ENCODE measurements around the gene PIP5K1A. TPM values are rescaled to one million over a fixed set of nuclear protein-coding genes. Genes with fewer than 3 reads are reported as not detected.

The PIP5K1A gene
- total RNA-seq, 4 donors from 2014 or later = 27.7 to 67.6 (median 44.1) TPM

GRCh38 chr1:151167116-151167515 is 31.2 kb upstream of the PIP5K1A start:
- intact Hi-C loops (cut with DNase I; ENCODE audit: low total_unique reads) = no loop called here
- TF ChIP-seq POLR2A (IDR thresholded peaks at IDR 0.05) = no peak
- TF ChIP-seq, protein P1, sequence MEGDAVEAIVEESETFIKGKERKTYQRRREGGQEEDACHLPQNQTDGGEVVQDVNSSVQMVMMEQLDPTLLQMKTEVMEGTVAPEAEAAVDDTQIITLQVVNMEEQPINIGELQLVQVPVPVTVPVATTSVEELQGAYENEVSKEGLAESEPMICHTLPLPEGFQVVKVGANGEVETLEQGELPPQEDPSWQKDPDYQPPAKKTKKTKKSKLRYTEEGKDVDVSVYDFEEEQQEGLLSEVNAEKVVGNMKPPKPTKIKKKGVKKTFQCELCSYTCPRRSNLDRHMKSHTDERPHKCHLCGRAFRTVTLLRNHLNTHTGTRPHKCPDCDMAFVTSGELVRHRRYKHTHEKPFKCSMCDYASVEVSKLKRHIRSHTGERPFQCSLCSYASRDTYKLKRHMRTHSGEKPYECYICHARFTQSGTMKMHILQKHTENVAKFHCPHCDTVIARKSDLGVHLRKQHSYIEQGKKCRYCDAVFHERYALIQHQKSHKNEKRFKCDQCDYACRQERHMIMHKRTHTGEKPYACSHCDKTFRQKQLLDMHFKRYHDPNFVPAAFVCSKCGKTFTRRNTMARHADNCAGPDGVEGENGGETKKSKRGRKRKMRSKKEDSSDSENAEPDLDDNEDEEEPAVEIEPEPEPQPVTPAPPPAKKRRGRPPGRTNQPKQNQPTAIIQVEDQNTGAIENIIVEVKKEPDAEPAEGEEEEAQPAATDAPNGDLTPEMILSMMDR (IDR thresholded peaks at IDR 0.05) = no peak
- no peak for DNase-seq (ENCODE audit: low spot score in 2 of 2)
- no peak overlapping the region for H3K4me3 ChIP-seq (ENCODE audit: low read depth, poor library complexity, severe bottlenecking)
- WGBS, 2 donors = 82 to 89% methylated on average over 6 of the region's 6 CpGs

DNA sequence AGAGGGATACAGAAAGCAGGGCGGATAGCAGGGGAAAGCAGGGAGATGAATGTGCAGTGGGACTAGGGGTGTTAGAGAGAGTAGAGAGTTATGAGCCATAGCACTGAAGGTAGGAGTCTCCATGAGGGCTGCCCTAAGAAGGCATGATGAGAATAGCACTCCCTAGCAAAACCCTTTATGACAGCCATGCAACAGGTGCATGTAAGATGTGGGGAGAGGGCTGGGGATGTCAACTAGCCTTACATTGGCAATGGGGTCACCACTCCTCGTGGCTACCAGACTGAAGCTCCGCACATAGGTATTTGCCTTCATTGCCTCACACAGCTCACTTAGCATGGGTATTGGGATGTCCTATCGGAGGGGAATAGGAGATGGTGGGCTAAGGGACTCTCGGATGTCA is 27.2 kb upstream of the PIP5K1A start:
- intact Hi-C loops (cut with DNase I; ENCODE audit: low total_unique reads) = no loop called here
- H3K4me3 ChIP-seq (ENCODE audit: low read depth, poor library complexity, severe bottlenecking) = no peak overlapping the region
- 82 to 85% methylated on average over 5 of the region's 5 CpGs for WGBS, 2 donors
- TF ChIP-seq POLR2A (IDR thresholded peaks at IDR 0.05) = no peak
- TF ChIP-seq, protein P1 (IDR thresholded peaks at IDR 0.05) = no peak
- DNase-seq (ENCODE audit: low spot score in 2 of 2) = no peak

- 43 to 45% methylated on average over 6 of the region's 6 CpGs for WGBS, 2 donors
- no peak for DNase-seq (ENCODE audit: low spot score in 2 of 2)
- intact Hi-C loops (cut with DNase I; ENCODE audit: low total_unique reads) = no loop called here
- TF ChIP-seq, protein P1 (IDR thresholded peaks at IDR 0.05) = no peak
- no peak overlapping the region for H3K4me3 ChIP-seq (ENCODE audit: low read depth, poor library complexity, severe bottlenecking)
Measured at GRCh38 chr1:151175041-151175741, 23.2 kb upstream of the PIP5K1A start.

- no peak within 1 kb of the TSS for H3K4me3 ChIP-seq (ENCODE audit: low read depth, poor library complexity, severe bottlenecking)
- TF ChIP-seq POLR2A (IDR thresholded peaks at IDR 0.05) = no peak
- TF ChIP-seq, protein P1 (IDR thresholded peaks at IDR 0.05) = no peak
- WGBS, 2 donors = 48 to 52% methylated on average over 4 of the region's 4 CpGs
- no peak for DNase-seq (ENCODE audit: low spot score in 2 of 2)
- intact Hi-C loops (cut with DNase I; ENCODE audit: low total_unique reads) = no loop called here
Measured at GRCh38 chr1:151175863-151176262, 22.5 kb upstream of the PIP5K1A start, which contains the start of gene TMOD4. TMOD4 (minus strand) TSS chr1:151175981; CDS start chr1:151174875, 1,106 bp downstream.

DNA sequence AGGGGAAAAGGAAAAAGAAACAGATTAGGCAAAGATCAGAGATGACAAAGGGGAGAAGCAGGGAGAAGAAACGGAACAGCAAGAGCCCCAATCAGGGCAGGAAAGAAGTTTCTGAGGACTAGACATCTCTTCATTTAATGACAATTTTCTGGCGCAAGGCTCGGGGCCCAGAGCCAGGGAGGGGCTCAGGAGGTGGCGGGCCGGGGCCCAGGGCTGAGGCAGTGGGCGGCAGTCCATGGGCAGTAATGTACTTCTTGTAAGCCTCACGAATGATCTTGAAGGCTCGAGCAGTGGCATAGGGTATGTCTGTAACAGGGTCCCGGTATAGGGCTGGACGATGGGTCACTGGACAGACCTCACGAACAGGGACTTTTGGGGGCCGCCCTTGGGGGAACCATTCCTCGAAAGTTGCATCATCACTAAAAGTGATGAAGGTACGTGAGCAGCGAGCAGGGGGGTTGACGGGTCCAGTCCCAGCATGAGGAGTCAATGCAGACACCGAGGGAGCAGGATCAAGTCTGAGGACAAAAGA is 21.8 kb upstream of the PIP5K1A start:
- no peak overlapping the region for H3K4me3 ChIP-seq (ENCODE audit: low read depth, poor library complexity, severe bottlenecking)
- no peak for DNase-seq (ENCODE audit: low spot score in 2 of 2)
- TF ChIP-seq POLR2A (IDR thresholded peaks at IDR 0.05) = no peak
- TF ChIP-seq, protein P1 (IDR thresholded peaks at IDR 0.05) = no peak
- intact Hi-C loops (cut with DNase I; ENCODE audit: low total_unique reads) = no loop called here
- WGBS, 2 donors = 88 to 90% methylated on average over 17 of the region's 17 CpGs
